Activated CD8-positive, alpha-beta memory T cell treated with anti-CD3 and anti-CD28 coated beads, Interleukin-2, amount 50 U/mL, for 4 hours (primary cell): Measurements from ENCODE around the gene KDM2B.

Source experiments
- DNase-seq: peaks from one replicate; pipeline ENCODE4 v3.0.0-alpha.2; 2020

The KDM2B gene

DNA sequence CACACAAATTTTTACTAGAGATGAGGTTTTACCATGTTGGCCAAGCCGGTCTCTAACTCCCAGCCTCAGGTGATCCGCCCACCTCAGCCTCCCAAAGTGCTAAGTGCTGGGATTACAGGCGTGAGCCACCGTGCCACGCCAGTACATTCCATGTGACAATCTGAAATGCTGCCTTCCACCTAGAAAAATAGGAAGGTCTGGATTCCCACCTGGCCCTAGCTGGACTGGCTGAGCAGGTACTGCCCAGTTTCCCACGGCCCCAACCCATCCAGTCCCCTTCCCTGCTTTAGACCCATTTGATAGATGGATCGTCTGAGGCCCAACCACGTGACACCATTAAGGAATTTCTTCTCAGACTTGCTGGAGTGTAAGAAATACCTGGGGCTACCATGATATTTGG is 55.4 kb downstream of the KDM2B start:
- no peak for DNase-seq

DNA sequence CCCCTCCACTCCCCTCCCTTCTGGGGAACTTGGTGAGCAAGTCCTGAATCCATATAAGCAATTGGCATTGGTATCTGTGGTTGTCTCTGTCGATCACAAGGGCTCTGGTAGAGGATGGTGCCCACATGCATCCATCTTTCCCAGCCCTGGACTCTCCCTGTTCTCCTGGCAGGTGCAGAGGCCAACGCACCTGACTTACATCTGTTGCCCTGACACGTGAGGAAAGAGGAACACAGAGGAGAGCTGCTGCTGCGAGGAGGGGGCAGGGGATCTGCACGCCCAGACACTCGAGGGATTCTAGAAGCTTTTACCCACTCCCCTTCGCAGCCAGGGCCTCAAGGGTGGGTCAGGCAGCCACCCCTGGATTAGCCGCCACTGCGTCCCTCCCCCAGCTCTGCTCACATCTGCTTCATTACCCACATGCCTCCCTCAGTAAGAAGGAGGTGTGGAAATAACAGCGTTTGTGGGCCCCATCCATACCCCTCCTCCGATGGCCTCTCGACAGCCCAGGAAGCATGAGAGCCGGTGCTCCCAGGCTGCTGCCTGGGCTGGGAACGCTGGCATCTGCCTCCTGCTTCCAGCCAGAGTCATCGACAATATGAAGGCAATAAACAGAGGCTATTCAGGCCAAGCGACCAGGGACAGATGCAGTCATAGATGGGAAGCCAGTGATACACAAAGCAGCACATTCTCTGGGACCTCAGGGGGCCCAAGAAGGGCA is 56.5 kb downstream of the KDM2B start:
- no peak for DNase-seq

GRCh38 chr12:121523741-121524140 is 57.1 kb downstream of the KDM2B start:
- no peak for DNase-seq

DNA sequence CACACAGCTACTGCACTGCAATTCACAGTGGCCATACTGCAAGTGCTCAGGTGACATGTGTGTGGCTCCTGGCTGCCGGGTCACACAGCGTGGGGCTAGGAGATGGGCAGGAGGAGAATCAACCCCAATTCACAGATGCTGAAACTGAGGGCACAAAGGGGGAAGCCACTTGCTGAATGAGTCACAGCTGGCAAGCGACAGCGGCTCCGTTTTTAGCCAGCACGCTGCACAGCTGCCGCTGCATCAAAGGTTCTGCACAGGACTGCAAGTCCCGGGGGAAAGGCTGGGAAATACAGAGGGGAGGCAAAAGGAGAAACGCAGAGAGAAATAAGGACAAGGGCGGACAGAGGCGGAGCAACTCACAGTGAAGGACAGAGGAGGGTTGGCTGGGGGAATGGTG is 57.9 kb downstream of the KDM2B start:
- no peak for DNase-seq

- DNase-seq: no peak
Observed at GRCh38 chr12:121520586-121521086, 60.2 kb downstream of the KDM2B start.

DNA sequence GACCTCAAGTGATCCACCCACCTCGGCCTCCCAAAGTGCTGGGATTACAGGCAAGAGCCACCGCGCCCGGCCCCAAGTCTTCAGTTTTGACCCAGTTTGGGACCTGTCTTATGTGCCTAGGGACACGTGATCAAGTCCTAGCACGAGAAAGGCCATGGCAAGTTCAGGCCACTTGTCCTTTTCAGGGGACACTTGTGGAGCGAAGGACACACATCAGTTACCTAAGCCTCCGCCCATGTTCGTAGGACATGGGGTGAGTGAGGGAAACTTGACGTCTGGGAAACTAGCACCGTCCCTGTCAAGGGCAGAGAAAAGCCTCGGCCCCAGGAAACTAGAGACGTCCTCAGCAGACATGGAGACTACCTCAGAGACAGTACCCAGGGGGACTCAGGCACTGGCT is 60.7 kb downstream of the KDM2B start:
- DNase-seq: no peak

DNA sequence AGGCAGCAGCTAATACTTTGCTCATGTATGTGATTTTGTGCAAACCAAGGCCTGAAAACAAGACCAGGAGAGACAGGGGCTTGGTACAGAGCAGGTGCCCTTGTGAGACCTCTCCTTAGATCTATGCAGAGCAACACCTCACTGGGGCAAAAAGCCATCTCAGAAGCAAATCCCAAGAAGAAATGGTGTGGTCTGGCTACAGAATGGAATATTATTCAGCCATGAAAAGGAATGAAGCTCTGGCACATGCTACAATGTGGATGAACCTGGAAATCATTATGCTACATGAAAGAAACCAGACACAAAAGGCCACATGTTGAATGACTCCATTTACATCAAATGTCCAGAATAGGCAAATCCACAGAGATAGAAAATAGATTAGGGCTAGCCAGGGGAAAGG is 61.6 kb downstream of the KDM2B start:
- no peak for DNase-seq

- DNase-seq: no peak
Observed at GRCh38 chr12:121518656-121519055, 62.2 kb downstream of the KDM2B start.

GRCh38 chr12:121516437-121517011 is 64.3 kb downstream of the KDM2B start:
- no peak for DNase-seq

DNA sequence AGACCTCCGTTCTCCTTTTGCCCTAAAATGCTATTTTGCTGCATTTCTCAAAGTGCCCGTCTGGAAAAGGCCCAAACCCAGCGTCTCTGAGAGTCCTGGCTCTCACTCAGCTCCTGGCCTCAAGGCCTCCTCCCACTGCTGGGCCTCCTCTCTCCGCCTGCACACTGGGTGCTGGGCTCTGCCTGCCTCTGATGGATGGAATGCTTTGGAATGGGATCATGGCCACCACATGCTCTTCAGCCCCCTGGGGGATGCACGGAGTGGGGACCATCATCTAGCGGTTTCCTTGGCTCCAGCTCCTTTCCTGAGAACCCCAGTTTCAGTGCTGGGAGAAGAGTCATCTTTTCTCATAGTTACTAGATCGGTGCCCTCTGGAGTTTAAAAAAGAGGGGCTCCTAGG is 65.2 kb downstream of the KDM2B start:
- no peak for DNase-seq

DNA sequence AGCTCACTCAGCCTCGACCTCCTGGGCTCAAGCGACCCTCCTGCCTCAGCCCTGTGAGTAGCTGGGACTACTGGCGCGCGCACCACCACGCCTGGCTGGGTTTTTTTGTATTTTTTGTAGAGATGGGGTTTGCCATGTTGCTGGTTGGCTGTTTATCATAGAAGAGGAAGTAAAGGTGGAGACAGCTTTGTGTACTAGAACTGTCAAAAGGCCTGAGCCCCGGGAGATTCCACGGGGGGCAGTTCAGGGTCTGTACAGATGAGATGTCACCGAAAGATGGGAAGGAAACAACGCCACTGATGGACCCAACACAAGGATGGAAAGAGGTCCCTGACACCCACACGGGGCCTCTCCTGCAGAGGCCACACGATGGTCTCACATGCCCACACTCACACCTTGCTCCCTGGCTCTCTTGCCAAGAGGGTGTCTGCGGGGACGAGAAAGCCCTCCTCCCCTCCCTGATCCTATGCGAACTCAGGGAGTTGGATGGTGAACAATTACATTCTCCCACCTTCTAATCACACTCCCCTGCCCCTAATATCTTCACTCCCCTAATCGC is 66.6 kb downstream of the KDM2B start:
- no peak for DNase-seq

- peak; percentile 22 for DNase-seq
Observed at GRCh38 chr12:121513464-121514183, 67.2 kb downstream of the KDM2B start.

DNA sequence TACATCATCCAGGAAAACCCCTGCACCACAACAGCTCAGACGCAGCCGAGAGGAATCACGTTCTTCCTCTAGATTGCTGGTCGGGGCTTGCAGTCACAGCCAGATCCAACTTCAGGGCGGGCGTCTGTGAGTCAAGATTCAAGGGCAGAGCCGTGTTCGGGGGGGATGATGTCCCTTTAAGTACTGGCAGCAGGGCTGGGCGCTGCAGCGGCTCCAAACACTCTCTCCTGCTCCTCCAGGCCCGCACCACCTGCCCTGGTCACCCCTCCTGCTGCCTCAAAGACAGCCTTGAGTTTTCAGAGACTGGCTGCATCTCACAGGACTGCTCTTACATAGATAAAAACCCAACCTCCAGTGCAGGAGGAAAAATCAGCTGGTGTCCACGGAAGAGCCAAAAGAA is 68.3 kb downstream of the KDM2B start:
- no peak for DNase-seq

DNA sequence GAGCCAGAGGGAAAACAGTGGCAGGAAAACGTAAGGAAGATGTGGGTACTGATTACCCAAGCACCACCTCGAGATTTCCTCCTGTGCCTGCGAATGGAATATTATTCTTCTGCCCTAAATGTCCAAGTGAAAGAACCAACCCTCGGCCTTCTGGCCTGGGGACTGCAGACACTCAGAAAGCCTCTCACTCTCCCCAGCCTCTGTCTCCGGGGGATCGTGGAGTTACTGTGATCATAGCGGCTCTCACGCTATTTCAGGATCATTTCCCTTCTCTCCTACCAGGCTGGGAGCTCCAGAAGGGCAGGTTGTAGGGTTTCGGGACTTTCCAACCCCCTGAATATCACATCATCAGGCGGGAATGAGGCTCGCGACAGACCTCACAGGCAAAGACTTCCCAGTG is 68.9 kb downstream of the KDM2B start:
- DNase-seq: no peak

- no peak for DNase-seq
Observed at GRCh38 chr12:121509339-121509738, 71.5 kb downstream of the KDM2B start.

DNA sequence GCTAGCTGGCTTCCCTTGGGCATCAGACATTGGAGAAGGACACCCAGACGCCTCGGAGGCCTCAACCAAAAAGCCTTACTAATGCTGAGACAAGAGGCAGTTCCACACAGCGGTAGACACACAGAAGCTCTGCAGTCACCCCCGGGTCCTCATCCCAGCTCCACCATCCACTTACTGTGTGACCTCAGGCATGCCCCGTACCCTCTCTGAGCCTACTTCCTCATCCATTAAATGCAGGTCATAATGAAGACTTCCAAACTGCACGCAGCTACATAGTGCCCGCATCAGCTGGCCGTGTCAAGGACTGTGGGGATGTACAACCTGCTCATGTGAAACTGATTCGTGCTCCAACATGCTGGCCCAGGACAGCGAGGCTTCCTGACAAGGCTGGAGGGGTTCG is 72.3 kb downstream of the KDM2B start:
- DNase-seq: no peak

- no peak for DNase-seq
Observed at GRCh38 chr12:121507984-121508383, 72.8 kb downstream of the KDM2B start.

DNA sequence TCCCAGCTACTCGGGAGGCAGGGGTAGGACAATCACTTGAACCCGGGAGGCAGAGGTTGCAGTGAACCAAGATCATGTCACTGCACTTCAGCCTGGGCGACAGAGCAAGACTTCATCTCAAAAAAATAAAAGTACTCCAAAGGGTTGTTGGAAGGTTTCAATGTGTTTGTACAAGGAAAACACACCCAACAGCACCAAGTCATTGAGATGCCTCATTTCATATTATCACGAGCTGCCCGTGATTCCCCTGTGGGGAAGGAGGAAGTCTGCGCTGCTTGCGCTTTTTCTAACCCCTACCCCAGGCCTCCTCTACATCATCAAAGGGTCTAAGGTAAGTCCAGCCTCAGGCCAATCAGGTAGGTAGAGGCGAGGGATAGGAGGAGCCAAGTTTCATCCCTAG is 73.6 kb downstream of the KDM2B start:
- DNase-seq: no peak

DNA sequence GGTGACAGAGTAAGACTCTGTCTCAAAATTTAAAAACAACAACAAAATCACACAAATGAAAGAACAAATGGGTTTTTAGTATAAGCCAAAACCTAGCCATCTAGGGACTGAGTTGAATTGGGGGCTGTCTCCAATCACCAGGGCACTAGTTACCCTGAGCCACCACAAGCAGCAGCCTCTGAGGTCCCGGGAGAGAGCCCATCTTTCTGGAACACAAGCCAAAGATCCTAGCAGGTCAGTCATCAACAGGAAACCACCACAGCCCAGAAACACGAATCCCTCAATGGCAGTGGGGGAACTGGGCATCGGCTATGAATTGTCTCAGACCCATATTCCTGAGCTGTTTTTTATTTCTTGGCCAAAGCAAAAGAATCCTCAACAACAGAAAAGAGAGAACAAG is 75.3 kb downstream of the KDM2B start:
- no peak for DNase-seq

DNA sequence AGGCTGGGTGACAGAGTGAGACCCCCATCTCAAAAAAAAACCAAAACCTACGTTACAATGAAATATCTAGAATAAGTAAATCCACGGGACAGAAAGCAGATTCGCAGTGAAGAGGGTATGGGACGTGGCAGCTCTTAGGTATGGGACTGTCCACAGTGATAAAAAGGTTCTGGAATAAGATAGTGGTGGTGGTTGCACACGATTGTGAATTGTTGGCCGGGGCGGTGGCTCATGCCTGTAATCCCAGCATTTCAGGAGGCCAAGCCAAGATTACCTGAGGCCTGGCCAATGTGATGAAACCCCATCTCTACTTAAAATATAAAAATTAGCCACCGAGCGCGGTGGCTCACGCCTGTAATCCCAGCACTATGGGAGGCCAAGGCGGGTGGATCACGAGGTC is 76.3 kb downstream of the KDM2B start:
- DNase-seq: no peak

DNA sequence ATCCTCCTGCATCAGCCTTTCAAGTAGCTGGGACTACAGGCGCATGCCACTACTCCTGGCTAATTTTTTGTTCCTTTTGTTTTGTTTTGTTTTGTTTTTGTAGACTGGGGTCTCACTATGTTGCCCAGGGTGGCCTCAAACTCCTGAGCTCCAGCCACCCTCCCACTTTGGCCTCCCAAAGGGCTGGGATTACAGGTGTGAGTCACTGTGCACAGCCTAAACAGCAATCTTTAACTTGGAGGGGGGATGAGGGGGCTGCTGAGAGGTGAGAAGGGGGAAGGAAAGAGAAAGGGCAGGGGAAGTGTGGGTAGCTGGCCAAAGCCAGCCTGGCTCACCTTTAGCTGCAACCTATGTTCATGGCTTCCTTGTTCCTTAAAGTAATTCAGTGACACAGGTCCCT is 77.4 kb downstream of the KDM2B start:
- DNase-seq: no peak

DNA sequence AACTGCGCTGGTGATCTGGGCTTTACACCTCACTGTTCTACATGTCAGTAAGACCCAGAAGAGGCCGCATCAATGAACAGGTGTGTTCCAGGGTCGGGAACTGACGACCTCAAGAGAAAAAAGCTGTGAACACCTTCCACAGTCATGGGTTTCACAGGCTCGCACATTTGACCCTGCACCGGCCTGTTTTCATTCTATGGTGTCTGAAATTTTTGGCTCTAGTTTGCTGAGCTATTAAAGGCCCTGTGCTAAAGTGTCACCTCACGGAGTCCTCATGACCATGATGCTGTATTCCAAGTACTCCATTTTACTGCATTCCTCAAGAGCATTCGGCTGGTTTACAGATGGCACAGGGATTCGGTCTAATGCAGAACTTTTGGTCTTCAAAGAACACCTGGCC is 78.9 kb downstream of the KDM2B start:
- no peak for DNase-seq

GRCh38 chr12:121499929-121500793 is 80.7 kb downstream of the KDM2B start:
- DNase-seq: peak; percentile 80
